ENCODE data around the gene SARNP. TPM values are rescaled to one million over a fixed set of nuclear protein-coding genes. Genes with fewer than 3 reads are reported as not detected.

SARNP gene
- polyA plus RNA-seq, 1 of the 3 experiments (the other 2 are of a cell fraction) = 65.8 TPM

GRCh38 chr12:55822228-55822627, 4.7 kb upstream of the SARNP start:
- WGBS (ENCODE audit: low lambda C conversion rate) = 62% methylated on average over 6 of the region's 6 CpGs
- Histone ChIP-seq H2AFZ (ENCODE audit: low read depth) (no peak overlapping the region), H3K79me2 (ENCODE audit: insufficient read depth) (peaks cover 58% of the 10 kb centered on the region), H3K4me3 (ENCODE audit: low read depth in 2 of 2, low read length in 1 of 2) (no peak overlapping the region), H3F3A (replicated peaks; ENCODE audit: insufficient read depth) (peaks cover 41% of the 10 kb centered on the region), H3K4me1 (ENCODE audit: control insufficient read depth in 1 of 2, insufficient read depth in 2 of 2, low read depth in 1 of 2, low read length in 1 of 2) (peaks cover 6 to 25% of the 10 kb centered on the region in 2 experiments; a peak in 3 of 4 replicates), H3K4me2 (no peak overlapping the region), H3K9me2 (no peaks in the 10 kb centered on the region), H3K27ac (ENCODE audit: low read depth in 2 of 2, low read length in 1 of 2) (no peak overlapping the region), H3K9me3 (no peaks in the 10 kb centered on the region), H4K20me1 (ENCODE audit: insufficient read depth) (no peaks in the 10 kb centered on the region), H3K36me3 (replicated peaks in 1 of 2; ENCODE audit: control insufficient read depth in 1 of 2, insufficient read depth in 2 of 2, low read length in 1 of 2) (peaks cover 43 to 61% of the 10 kb centered on the region in 2 experiments), H3K27me3 (ENCODE audit: insufficient read depth) (no peaks in the 10 kb centered on the region), H3K9ac (no peak overlapping the region)
- POLR2A ChIA-PET = no interaction called here
- DNase-seq = no peak
- CTCF ChIA-PET = interaction anchor here (1.0 to 15.0 kb wide), 3 partner anchors 25 to 117 kb away, joined by 3 to 105 read pairs (median 4); no protein-coding TSS in a partner anchor
- no peak for TF ChIP-seq TAF1 (IDR thresholded peaks at IDR 0.05; ENCODE audit: borderline replicate concordance, low read depth, low read length)
- peak; percentile 50 for TF ChIP-seq CTCF (IDR thresholded peaks at IDR 0.05)

- Histone ChIP-seq H3K4me3 (ENCODE audit: low read depth in 2 of 2, low read length in 1 of 2) (no peak overlapping the region), H3K4me2 (no peak overlapping the region), H3K4me1 (ENCODE audit: control insufficient read depth in 1 of 2, insufficient read depth in 2 of 2, low read depth in 1 of 2, low read length in 1 of 2) (peaks cover 11 to 14% of the 10 kb centered on the region in 2 experiments), H4K20me1 (ENCODE audit: insufficient read depth) (peaks cover 8% of the 10 kb centered on the region; the same call in 1 of the 2 replicates), H3K27me3 (ENCODE audit: insufficient read depth) (no peaks in the 10 kb centered on the region), H3F3A (replicated peaks; ENCODE audit: insufficient read depth) (peaks cover 41% of the 10 kb centered on the region), H3K36me3 (replicated peaks in 1 of 2; ENCODE audit: control insufficient read depth in 1 of 2, insufficient read depth in 2 of 2, low read length in 1 of 2) (peaks cover 43 to 64% of the 10 kb centered on the region in 2 experiments), H3K79me2 (ENCODE audit: insufficient read depth) (peaks cover 58% of the 10 kb centered on the region), H2AFZ (ENCODE audit: low read depth) (no peak overlapping the region), H3K27ac (ENCODE audit: low read depth in 2 of 2, low read length in 1 of 2) (no peak overlapping the region), H3K9me3 (no peaks in the 10 kb centered on the region), H3K9me2 (no peaks in the 10 kb centered on the region), H3K9ac (no peak overlapping the region)
- POLR2A ChIA-PET = interaction anchor here (1.4 kb wide), 1 partner anchor 9 kb away, joined by 3 read pairs; the partner anchor contains the start of gene DNAJC14
- TF ChIP-seq CTCF (IDR thresholded peaks at IDR 0.05) (peak; percentile 58), NFIC (IDR thresholded peaks at IDR 0.05; ENCODE audit: borderline replicate concordance) (no peak), RCOR1 (IDR thresholded peaks at IDR 0.05; ENCODE audit: low read length) (no peak), FOXJ3 (CRISPR knock-in tag; IDR thresholded peaks at IDR 0.05) (no peak), RAD21 (IDR thresholded peaks at IDR 0.05; ENCODE audit: low read length) (peak; percentile 10; the same call in 1 of the 2 replicates), GABPA (IDR thresholded peaks at IDR 0.05; ENCODE audit: low read depth) (no peak)
- CTCF ChIA-PET = interaction anchor here (0.6 to 15.0 kb wide), 8 partner anchors 9 to 224 kb away, joined by 3 to 105 read pairs (median 4); partner anchors contain the start of gene DNAJC14
- 94% methylated on average over 1 of the region's 1 CpG for WGBS (ENCODE audit: low lambda C conversion rate)
- DNase-seq = no peak
Measured at GRCh38 chr12:55820679-55821078, 3.2 kb upstream of the SARNP start.

All from SK-N-SH (cell line).